Lung microvascular endothelial cell (primary cell): ENCODE results near the gene ANP32B. TPM values are rescaled to one million over a fixed set of nuclear protein-coding genes. Genes with fewer than 3 reads are reported as not detected.

Experiments
- DNase-seq, 2 donors: peaks; one replicate each; pipeline versions ENCODE4 v3.0.0 to v3.0.0-alpha.2; 2010; ENCODE audit warnings: low read depth in 2 of 2
- total RNA-seq: library from RNA; depleted of rRNA; stranded (reverse); fragments of >200 nt; gene quantifications from 2 replicates; pipeline ENCODE4 v1.2.1, GENCODE V29; 2014

Gene ANP32B
- total RNA-seq, 1 donor from 2014 or later, result 6.3 TPM

DNA sequence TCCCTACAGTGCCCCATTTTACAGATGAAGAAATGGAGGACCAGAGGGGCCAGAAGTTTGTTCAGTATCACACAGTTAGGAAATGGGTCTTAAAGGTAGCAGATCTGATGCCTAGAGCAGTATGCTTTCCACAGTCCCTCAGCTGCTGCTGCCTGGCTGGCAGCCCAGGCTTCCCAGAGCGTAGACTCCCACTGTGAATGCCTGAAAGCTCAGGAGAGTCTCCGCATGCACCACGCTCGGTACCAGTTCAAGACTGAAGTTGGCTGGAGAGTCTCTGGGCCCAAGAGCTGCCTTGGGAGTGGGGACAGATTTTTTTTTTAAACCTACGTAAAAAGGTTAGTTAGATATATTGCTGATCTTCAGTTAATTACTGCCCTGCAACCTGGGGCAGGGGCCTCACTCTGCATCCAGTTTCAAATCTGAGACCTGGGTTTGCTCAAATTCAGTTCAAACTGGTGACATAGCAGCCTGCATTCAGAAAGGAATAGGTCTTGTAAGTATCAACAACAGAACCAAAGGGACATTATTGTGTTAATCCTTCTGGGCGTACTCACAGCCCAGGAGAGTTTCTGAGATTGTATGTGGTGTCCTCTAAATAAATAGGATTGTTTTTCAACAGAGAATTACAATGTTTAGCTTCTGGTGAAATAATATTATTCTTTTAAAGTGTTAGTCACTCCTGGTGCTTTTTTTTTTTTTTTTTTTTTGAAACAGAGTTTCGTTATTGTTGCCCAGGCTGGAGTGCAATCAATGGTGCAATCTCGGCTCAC is 81.7 kb downstream of the ANP32B start:
- DNase-seq, result no peak

Other genes with a start within 250 kb of the ANP32B start
- not detected in 2 replicates for gene FOXE1, start 130.1 kb upstream of the ANP32B start, total RNA-seq
- gene TRMO, start 60.8 kb upstream of the ANP32B start, total RNA-seq, result 10.2 and 19.2 TPM in 2 replicates
- not detected in 2 replicates for gene HEMGN, start 45.2 kb upstream of the ANP32B start, total RNA-seq
- gene NANS, start 73.4 kb downstream of the ANP32B start, total RNA-seq, result 63.6 and 73.8 TPM in 2 replicates
- 0.40 and 1.3 TPM in 2 replicates for gene TRIM14, start 135.9 kb downstream of the ANP32B start, total RNA-seq
- 0.20 and 0.22 TPM in 2 replicates for gene CORO2A, start 209.3 kb downstream of the ANP32B start, total RNA-seq